ENCODE results near the gene PRAF2.

DNA sequence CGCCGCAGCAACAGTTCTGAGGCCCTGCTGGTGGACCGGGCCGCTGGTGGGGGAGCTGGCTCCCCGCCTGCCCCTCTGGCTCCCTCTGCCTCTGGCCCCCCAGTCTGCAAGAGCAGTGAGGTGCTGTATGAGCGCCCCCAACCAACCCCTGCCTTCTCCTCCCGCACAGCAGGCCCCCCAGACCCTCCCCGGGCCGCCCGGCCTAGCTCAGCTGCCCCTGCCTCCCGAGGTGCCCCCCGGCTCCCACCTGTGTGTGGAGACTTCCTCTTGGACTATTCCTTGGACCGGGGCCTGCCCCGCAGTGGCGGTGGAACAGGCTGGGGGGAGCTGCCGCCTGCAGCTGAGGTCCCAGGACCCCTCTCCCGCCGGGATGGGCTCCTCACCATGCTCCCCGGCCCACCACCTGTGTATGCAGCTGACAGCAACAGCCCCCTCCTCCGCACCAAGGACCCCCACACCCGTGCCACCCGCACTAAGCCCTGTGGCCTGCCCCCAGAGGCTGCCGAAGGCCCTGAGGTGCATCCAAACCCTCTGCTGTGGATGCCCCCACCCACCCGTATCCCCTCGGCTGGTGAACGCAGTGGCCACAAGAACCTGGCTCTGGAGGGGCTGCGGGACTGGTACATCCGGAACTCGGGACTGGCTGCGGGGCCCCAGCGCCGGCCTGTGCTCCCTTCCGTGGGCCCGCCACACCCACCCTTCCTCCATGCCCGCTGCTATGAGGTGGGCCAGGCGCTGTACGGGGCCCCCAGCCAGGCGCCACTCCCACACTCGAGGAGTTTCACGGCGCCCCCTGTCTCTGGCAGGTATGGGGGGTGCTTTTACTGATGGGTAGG lies 6.3 kb downstream of the PRAF2 start:
- TF ChIP-seq POLR2AphosphoS5 (IDR thresholded peaks at IDR 0.05), result no peak
- TF ChIP-seq POLR2A (IDR thresholded peaks at IDR 0.05), result no peak

Measured in stomach (tissue), 4 donors.